GM21360 (cell line): ENCODE results near the gene WDR19.

Experiments used
- ATAC-seq: cut with Tn5 transposase; IDR thresholded peaks from one replicate; pipeline ENCODE4 v1.9.1; 2021; ENCODE audit warnings: mild to moderate bottlenecking, moderate library complexity; ENCODE audit not compliant: unreplicated experiment

The WDR19 gene

GRCh38 chr4:39295784-39296183 lies 113.5 kb downstream of the WDR19 start:
- no peak for ATAC-seq

GRCh38 chr4:39302901-39303300 lies 120.6 kb downstream of the WDR19 start:
- no peak for ATAC-seq

GRCh38 chr4:39303871-39304270 lies 121.5 kb downstream of the WDR19 start:
- ATAC-seq: no peak

- ATAC-seq: no peak
Measured at GRCh38 chr4:39304651-39305050, 122.3 kb downstream of the WDR19 start.

- no peak for ATAC-seq
Measured at GRCh38 chr4:39305912-39306677, 123.8 kb downstream of the WDR19 start.

- no peak for ATAC-seq
Measured at GRCh38 chr4:39308611-39309010, 126.3 kb downstream of the WDR19 start.

GRCh38 chr4:39312816-39313215 lies 130.5 kb downstream of the WDR19 start:
- no peak for ATAC-seq

GRCh38 chr4:39319676-39320075 lies 137.3 kb downstream of the WDR19 start:
- no peak for ATAC-seq

- no peak for ATAC-seq
Measured at GRCh38 chr4:39320381-39321115, 138.2 kb downstream of the WDR19 start.

GRCh38 chr4:39323821-39324220 lies 141.5 kb downstream of the WDR19 start:
- no peak for ATAC-seq

- no peak for ATAC-seq
Measured at GRCh38 chr4:39324446-39324845, 142.1 kb downstream of the WDR19 start.

GRCh38 chr4:39324897-39325613 lies 142.7 kb downstream of the WDR19 start:
- ATAC-seq: no peak

GRCh38 chr4:39326468-39326977 lies 144.2 kb downstream of the WDR19 start:
- no peak for ATAC-seq

- ATAC-seq: no peak
Measured at GRCh38 chr4:39330353-39330752, 148.0 kb downstream of the WDR19 start.

GRCh38 chr4:39331191-39331590 lies 148.9 kb downstream of the WDR19 start:
- no peak for ATAC-seq
